IMR-90 (cell line): ENCODE results near the gene SUPT16H. TPM values are rescaled to one million over a fixed set of nuclear protein-coding genes. Genes with fewer than 3 reads are reported as not detected.

ENCODE experiments used
- ATAC-seq: fragments of 200-7000 bp; cut with Tn5 transposase; 2 replicates; pipeline ENCODE4 v1.9.1; 2020; ENCODE audit warnings: low read depth, mild to moderate bottlenecking, moderate library complexity
- BruUV-seq: library from RNA; stranded (reverse); fragments of 400-500 nt; replicated peaks from 2 replicates; lab custom pipeline; 2021; lab: Mats Ljungman, UMichigan
- CTCF ChIA-PET: fragments of 300-600 bp; formaldehyde crosslinking; extraction: SDS; loops from one replicate; lab custom pipeline; 2021; ENCODE audit warnings: antibody characterized with exemption; lab: Yijun Ruan, JAX
- POLR2A ChIA-PET: fragments of 300-600 bp; sonication (Branson Sonifier 250); formaldehyde crosslinking; loops from one replicate; lab custom pipeline; 2022; ENCODE audit warnings: antibody characterized with exemption; ENCODE audit not compliant: unreplicated experiment; lab: Charles Lee
- DNase-seq: peaks from one replicate; pipeline ENCODE4 v3.0.0; 2013
- H2AFZ ChIP-seq: replicated peaks from 2 replicates; pipeline ENCODE3; 2013; ENCODE audit warnings: low read length, mild to moderate bottlenecking; ENCODE audit not compliant: poor library complexity
- H2AK5ac ChIP-seq: 2 replicates; pipeline ENCODE4 v1.6.1; 2013; ENCODE audit warnings: low read depth, low read length, inconsistent platforms
- H2AK9ac ChIP-seq: replicated peaks from 2 replicates; pipeline ENCODE3; 2013; ENCODE audit warnings: mild to moderate bottlenecking, low read depth, low read length, moderate library complexity; ENCODE audit not compliant: poor library complexity
- H2BK120ac ChIP-seq: 2 replicates; pipeline ENCODE4 v1.6.1; 2013; ENCODE audit warnings: low read depth, low read length, inconsistent platforms
- H2BK15ac ChIP-seq: 3 replicates; pipeline ENCODE4 v1.6.1; 2013; ENCODE audit warnings: low read depth, low read length, inconsistent platforms
- H2BK20ac ChIP-seq: 2 replicates; pipeline ENCODE4 v1.6.1; 2013; ENCODE audit warnings: low read depth, mild to moderate bottlenecking, inconsistent platforms, low read length, moderate library complexity
- H2BK5ac ChIP-seq: 2 replicates; pipeline ENCODE4 v1.6.1; 2013; ENCODE audit warnings: mild to moderate bottlenecking, low read depth, low read length, inconsistent platforms; ENCODE audit not compliant: poor library complexity, severe bottlenecking
- H3K14ac ChIP-seq: replicated peaks from 2 replicates; pipeline ENCODE4 v1.6.1; 2013; ENCODE audit warnings: low read depth, low read length, inconsistent platforms
- H3K18ac ChIP-seq: 2 replicates; pipeline ENCODE4 v1.6.1; 2013; ENCODE audit warnings: low read depth, low read length, control low read depth
- H3K23ac ChIP-seq: 2 replicates; pipeline ENCODE4 v1.6.1; 2013; ENCODE audit warnings: low read depth, low read length, inconsistent platforms
- H3K27ac ChIP-seq: 2 replicates; pipeline ENCODE4 v1.5.1; 2013; ENCODE audit warnings: mild to moderate bottlenecking, control low read depth, low read length; ENCODE audit not compliant: insufficient read depth
- H3K27me3 ChIP-seq: 2 replicates; pipeline ENCODE4 v1.6.1; 2013; ENCODE audit warnings: low read length; ENCODE audit not compliant: control insufficient read depth, insufficient read depth
- H3K36me3 ChIP-seq: 2 replicates; pipeline ENCODE4 v1.6.1; 2013; ENCODE audit warnings: low read length, mixed read lengths; ENCODE audit not compliant: control insufficient read depth, insufficient read depth
- H3K4ac ChIP-seq: 2 replicates; pipeline ENCODE4 v1.6.1; 2013; ENCODE audit warnings: low read depth, low read length, inconsistent platforms
- H3K4me1 ChIP-seq: 2 replicates; pipeline ENCODE4 v1.6.1; 2013; ENCODE audit warnings: low read length, mixed read lengths; ENCODE audit not compliant: control insufficient read depth, insufficient read depth
- H3K4me2 ChIP-seq: 2 replicates; pipeline ENCODE4 v1.6.1; 2013; ENCODE audit warnings: low read depth, mild to moderate bottlenecking, control low read depth, low read length, moderate library complexity
- H3K4me3 ChIP-seq: 2 replicates; pipeline ENCODE4 v1.5.1; 2013; ENCODE audit warnings: low read depth, mild to moderate bottlenecking, control low read depth, low read length, moderate library complexity; ENCODE audit not compliant: insufficient read depth
- H3K56ac ChIP-seq: 2 replicates; pipeline ENCODE4 v1.6.1; 2013; ENCODE audit warnings: low read length, inconsistent platforms; ENCODE audit not compliant: insufficient read depth; ENCODE audit errors: extremely low read depth
- H3K79me1 ChIP-seq, 2 experiments: 2 replicates each; pipeline ENCODE4 v1.6.1; 2013; ENCODE audit warnings: low read length in 2 of 2, inconsistent platforms in 1 of 2, low read depth in 1 of 2
- H3K9ac ChIP-seq: 2 replicates; pipeline ENCODE4 v1.6.1; 2013; ENCODE audit warnings: low read depth, low read length, control low read depth
- H3K9me1 ChIP-seq: 2 replicates; pipeline ENCODE4 v1.6.1; 2013; ENCODE audit warnings: low read length, inconsistent platforms; ENCODE audit not compliant: insufficient read depth
- H3K9me3 ChIP-seq: 2 replicates; pipeline ENCODE4 v1.6.1; 2013; ENCODE audit warnings: low read length; ENCODE audit not compliant: control insufficient read depth, insufficient read depth
- H4K20me1 ChIP-seq: 2 replicates; pipeline ENCODE4 v1.6.1; 2013; ENCODE audit warnings: low read length, inconsistent platforms; ENCODE audit not compliant: insufficient read depth
- H4K5ac ChIP-seq: 2 replicates; pipeline ENCODE4 v1.6.1; 2013; ENCODE audit warnings: mild to moderate bottlenecking, low read depth, low read length, control low read depth
- H4K8ac ChIP-seq, 2 experiments: 2 replicates each; pipeline ENCODE4 v1.6.1; 2013; ENCODE audit warnings: low read depth in 2 of 2, low read length in 2 of 2, control low read depth in 1 of 2, inconsistent platforms in 1 of 2
- H4K91ac ChIP-seq: 2 replicates; pipeline ENCODE4 v1.6.1; 2013; ENCODE audit warnings: low read depth, low read length, inconsistent platforms; ENCODE audit not compliant: insufficient read depth
- CEBPB ChIP-seq: IDR thresholded peaks from 2 replicates; pipeline ENCODE4 v1.6.1; 2012; ENCODE audit warnings: low read depth, low read length, improper control_type of control experiment
- CHD1 ChIP-seq: IDR thresholded peaks from 2 replicates; pipeline ENCODE4 v1.6.1; 2012; ENCODE audit warnings: low read depth, low read length, improper control_type of control experiment
- MAFK ChIP-seq: IDR thresholded peaks from 2 replicates; pipeline ENCODE4 v1.6.1; 2012; ENCODE audit warnings: low read depth, low read length, improper control_type of control experiment
- MAZ ChIP-seq: IDR thresholded peaks from 2 replicates; pipeline ENCODE4 v1.6.1; 2012; ENCODE audit warnings: low read depth, mild to moderate bottlenecking, low read length, improper control_type of control experiment, moderate library complexity, borderline replicate concordance
- MXI1 ChIP-seq: IDR thresholded peaks from 2 replicates; pipeline ENCODE4 v1.6.1; 2012; ENCODE audit warnings: low read depth, mild to moderate bottlenecking, low read length, moderate library complexity, borderline replicate concordance
- NFE2L2 ChIP-seq: fragments of 150-350 bp; IDR thresholded peaks from 2 replicates; pipeline ENCODE4 v1.6.1; 2016; ENCODE audit warnings: low read depth, mild to moderate bottlenecking, low read length
- POLR2A ChIP-seq: IDR thresholded peaks from 2 replicates; pipeline ENCODE4 v1.6.1; 2012; ENCODE audit warnings: mild to moderate bottlenecking, low read depth, low read length
- SMC3 ChIP-seq: fragments of 150-350 bp; IDR thresholded peaks from 2 replicates; pipeline ENCODE4 v1.6.1; 2016; ENCODE audit warnings: low read depth, mild to moderate bottlenecking, antibody characterized with exemption, low read length, moderate library complexity
- WGBS, 2 experiments: methylation state at CpG; one replicate each; pipeline versions ENCODE4 v1.1.5 to v1.1.7; 2013; ENCODE audit warnings: missing lambda C conversion rate in 2 of 2; ENCODE audit not compliant: insufficient read length in 1 of 2; ENCODE audit errors: extremely low coverage in 2 of 2; 5-methylcytosine and 5-hydroxymethylcytosine counted together
- dilution Hi-C: fragments of 300-500 bp; cut with HindIII; formaldehyde crosslinking; loops from one replicate; pipeline ENCODE4 v1.14.3; 2018; ENCODE audit warnings: low sequenced_read_pairs; ENCODE audit not compliant: unreplicated experiment
- in situ Hi-C: fragments of 300-500 bp; cut with MboI; formaldehyde crosslinking; loops from 3 replicates; pipeline ENCODE4 v1.14.3; 2019; ENCODE audit warnings: low sequenced_read_pairs, inconsistent platforms, mixed read lengths
- intact Hi-C: fragments of 100-400 bp; cut with micrococcal nuclease; formaldehyde crosslinking; loops from 2 replicates; pipeline ENCODE4 v1.10.0; 2022
- polyA plus RNA-seq, 3 experiments: library from polyadenylated mRNA; depleted of rRNA; stranded (reverse); fragments of >200 nt; gene quantifications; 2 replicates each; pipeline ENCODE4 v1.2.3, GENCODE V29; 2012; ENCODE audit warnings: low replicate concordance in 1 of 3
- total RNA-seq: library from RNA; depleted of rRNA; stranded (reverse); fragments of >200 nt; gene quantifications from 2 replicates; pipeline ENCODE4 v1.2.3, GENCODE V29; 2012
- TF ChIP-seq, protein P1 (sequence below): conservative IDR thresholded peaks from 2 replicates; pipeline ENCODE4 v1.5.1; 2012; ENCODE audit warnings: mild to moderate bottlenecking, low read depth, low read length, improper control_type of control experiment
- TF ChIP-seq, protein P2 (sequence below): fragments of 150-350 bp; IDR thresholded peaks from 2 replicates; pipeline ENCODE4 v1.6.1; 2017; ENCODE audit warnings: mild to moderate bottlenecking, antibody characterized with exemption, low read length, low read depth

Gene SUPT16H
- total and polyA plus RNA-seq, 2 of the 4 experiments (the other 2 are of a cell fraction): 50.6 to 103 TPM

DNA sequence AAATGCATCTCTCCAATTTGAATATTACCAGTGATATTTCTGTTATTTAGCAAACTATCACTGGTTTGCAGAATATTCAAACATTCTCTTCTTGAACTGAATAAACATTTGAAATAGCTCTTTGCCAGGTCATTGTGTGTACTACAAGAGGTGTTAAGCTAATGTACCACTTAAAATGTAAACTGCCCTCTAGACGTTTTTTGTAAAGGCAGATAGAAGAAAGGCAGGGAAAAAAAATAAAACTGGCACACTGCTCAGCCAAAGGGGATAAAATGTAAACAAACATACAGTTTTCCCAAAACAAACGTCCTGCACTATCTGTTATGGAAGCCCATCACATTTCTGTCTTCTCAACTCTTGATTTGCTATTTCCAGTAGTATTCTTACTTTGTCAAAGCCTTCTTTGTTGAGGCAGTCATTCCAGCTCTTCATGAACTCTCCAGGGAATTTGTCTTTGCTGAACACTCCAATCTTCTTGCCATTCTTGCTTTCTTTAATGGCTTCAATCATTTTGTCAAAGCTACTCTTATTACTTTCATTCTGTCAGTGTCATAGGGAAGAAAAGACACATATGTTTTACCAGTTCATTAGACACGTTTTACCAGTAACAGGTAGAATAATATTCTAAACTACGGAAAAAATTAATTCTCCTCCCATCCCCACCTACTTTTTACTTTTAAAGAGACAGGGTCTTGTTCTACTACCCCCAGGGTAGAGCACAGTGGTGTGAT, 13.7 kb downstream of the SUPT16H start:
- intact Hi-C loops (no loop called here), in situ Hi-C loops (no loop called here), dilution Hi-C loops (no loop called here)
- no peak overlapping the region for H2BK15ac ChIP-seq
- no peak overlapping the region for H4K8ac ChIP-seq
- no peak overlapping the region for H3K14ac ChIP-seq
- H3K9me1 ChIP-seq: no peaks in the 10 kb centered on the region
- peaks cover 10 to 18% of the 10 kb centered on the region in 2 experiments for H3K79me1 ChIP-seq
- no peak overlapping the region for H2BK5ac ChIP-seq
- H4K5ac ChIP-seq: no peak overlapping the region
- H3K27ac ChIP-seq: no peak overlapping the region
- WGBS, 2 experiments: no CpG with 5 or more reads among the region's 4 CpGs
- H4K91ac ChIP-seq: no peak overlapping the region
- ChIA-PET POLR2A (interaction anchor here (0.6 kb wide), 1 partner anchor 11 kb away, joined by 8 read pairs; no protein-coding TSS in a partner anchor), CTCF (interaction anchor here (0.5 kb wide), 1 partner anchor 90 kb away, joined by 4 read pairs; no protein-coding TSS in a partner anchor)
- no peak overlapping the region for H2AK5ac ChIP-seq
- no peak overlapping the region for H3K23ac ChIP-seq
- no peak overlapping the region for H3K18ac ChIP-seq
- H3K4me3 ChIP-seq: no peak overlapping the region
- H3K4me1 ChIP-seq: no peaks in the 10 kb centered on the region
- ATAC-seq (no peak; the same call in 1 of the 2 replicates), DNase-seq (no peak)
- no peak overlapping the region for H3K56ac ChIP-seq
- TF ChIP-seq, protein P1, sequence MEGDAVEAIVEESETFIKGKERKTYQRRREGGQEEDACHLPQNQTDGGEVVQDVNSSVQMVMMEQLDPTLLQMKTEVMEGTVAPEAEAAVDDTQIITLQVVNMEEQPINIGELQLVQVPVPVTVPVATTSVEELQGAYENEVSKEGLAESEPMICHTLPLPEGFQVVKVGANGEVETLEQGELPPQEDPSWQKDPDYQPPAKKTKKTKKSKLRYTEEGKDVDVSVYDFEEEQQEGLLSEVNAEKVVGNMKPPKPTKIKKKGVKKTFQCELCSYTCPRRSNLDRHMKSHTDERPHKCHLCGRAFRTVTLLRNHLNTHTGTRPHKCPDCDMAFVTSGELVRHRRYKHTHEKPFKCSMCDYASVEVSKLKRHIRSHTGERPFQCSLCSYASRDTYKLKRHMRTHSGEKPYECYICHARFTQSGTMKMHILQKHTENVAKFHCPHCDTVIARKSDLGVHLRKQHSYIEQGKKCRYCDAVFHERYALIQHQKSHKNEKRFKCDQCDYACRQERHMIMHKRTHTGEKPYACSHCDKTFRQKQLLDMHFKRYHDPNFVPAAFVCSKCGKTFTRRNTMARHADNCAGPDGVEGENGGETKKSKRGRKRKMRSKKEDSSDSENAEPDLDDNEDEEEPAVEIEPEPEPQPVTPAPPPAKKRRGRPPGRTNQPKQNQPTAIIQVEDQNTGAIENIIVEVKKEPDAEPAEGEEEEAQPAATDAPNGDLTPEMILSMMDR: no peak
- TF ChIP-seq POLR2A (no peak), CHD1 (no peak), SMC3 (no peak), CEBPB (no peak), MAFK (no peak), MXI1 (no peak), NFE2L2 (no peak), MAZ (no peak)
- TF ChIP-seq, protein P2, sequence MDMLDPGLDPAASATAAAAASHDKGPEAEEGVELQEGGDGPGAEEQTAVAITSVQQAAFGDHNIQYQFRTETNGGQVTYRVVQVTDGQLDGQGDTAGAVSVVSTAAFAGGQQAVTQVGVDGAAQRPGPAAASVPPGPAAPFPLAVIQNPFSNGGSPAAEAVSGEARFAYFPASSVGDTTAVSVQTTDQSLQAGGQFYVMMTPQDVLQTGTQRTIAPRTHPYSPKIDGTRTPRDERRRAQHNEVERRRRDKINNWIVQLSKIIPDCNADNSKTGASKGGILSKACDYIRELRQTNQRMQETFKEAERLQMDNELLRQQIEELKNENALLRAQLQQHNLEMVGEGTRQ: no peak
- peaks cover 7% of the 10 kb centered on the region for H4K20me1 ChIP-seq
- H3K4me2 ChIP-seq: no peak overlapping the region
- H3K9ac ChIP-seq: no peak overlapping the region
- no peak overlapping the region for H2AFZ ChIP-seq
- H3K27me3 ChIP-seq: no peaks in the 10 kb centered on the region
- BruUV-seq: no TSS peak
- no peak overlapping the region for H2AK9ac ChIP-seq
- no peak overlapping the region for H2BK120ac ChIP-seq
- no peak overlapping the region for H3K4ac ChIP-seq
- peaks cover 28% of the 10 kb centered on the region for H3K36me3 ChIP-seq
- no peaks in the 10 kb centered on the region for H3K9me3 ChIP-seq
- no peak overlapping the region for H2BK20ac ChIP-seq
